HG02610 (cell line): ENCODE measurements around the gene CTSL.
"Not testable (repeated sequence)": the region's sequence is repeated elsewhere in the genome, so short reads cannot be mapped to it uniquely, and the experiment has no call there.

Experiments used
- ATAC-seq: cut with Tn5 transposase; IDR thresholded peaks from one replicate; pipeline ENCODE4 v1.9.1; 2021; ENCODE audit warnings: mild to moderate bottlenecking, moderate library complexity; ENCODE audit not compliant: unreplicated experiment

The CTSL gene

GRCh38 chr9:87718852-87719612 lies 6.9 kb upstream of the CTSL start:
- ATAC-seq, result no peak

DNA sequence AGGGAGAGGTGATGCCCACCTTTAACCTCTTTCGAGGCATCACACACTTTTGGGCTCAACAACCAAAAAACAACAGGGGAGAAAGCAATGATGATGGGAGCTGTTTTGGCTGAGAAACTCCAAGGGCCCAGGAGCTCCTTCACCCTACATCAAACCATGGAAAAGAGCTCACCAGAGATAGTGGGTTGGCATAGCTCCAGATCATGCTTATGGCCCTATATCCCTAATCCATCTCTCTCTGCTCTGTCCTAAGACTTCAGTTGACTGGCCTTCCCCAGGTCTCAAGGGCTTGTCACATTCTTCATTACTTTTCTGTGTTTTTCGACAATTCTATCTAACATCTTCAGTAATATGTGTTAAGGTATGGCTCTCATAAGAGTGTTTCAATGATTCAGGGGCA lies 5.7 kb upstream of the CTSL start:
- no peak for ATAC-seq

- ATAC-seq, result no peak
Measured at GRCh38 chr9:87722393-87723088, 3.4 kb upstream of the CTSL start.

DNA sequence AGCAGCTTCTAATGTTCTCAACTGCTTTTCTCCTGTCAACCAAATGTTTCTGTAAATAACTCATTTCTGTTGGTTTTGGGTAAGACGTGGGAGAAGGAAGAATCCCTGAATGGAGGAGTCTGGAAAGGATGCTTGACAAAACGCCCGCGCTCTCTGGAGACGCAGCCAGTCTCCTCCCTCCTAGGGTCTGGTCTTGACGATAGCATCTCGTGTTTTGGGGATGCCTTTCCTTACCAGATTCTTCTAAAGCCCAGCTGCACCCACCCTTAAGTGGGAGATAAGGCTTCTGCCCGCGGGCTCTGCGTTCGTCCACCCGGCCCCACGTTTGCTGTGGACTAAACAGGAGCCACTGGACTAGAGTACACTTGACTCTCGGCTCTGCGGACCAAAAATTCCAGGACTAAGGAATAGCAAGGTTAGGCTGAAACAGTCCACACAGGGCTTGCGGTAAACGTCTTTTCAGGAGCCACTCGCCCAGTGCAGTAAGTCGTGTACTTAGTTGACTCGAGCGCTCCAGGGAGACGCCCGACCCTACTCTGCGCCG lies 491 bp upstream of the CTSL start:
- no peak for ATAC-seq

- no peak for ATAC-seq
Measured at GRCh38 chr9:87729246-87729645, 3.3 kb downstream of the CTSL start.

GRCh38 chr9:87731321-87731720 lies 5.4 kb downstream of the CTSL start:
- ATAC-seq, result no peak

DNA sequence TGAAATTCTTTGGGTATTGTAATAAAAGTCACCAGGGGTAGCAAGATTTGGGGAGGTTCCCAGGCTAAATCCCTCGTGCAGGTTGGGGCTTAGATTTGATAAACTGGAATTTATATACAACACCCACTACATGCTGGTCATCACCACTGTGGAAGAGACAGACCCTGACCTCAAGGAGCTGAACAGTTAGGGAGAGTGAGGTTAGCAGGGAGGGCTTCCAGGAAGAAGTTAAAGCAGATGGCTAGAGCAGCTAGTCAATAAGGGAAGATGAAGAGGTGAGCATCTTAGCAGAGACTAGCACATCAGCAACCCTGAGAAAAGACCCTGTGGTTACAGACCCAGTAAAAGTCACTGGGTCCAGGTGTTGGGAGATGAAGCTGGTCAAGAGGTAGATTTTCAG lies 6.4 kb downstream of the CTSL start:
- no peak for ATAC-seq

DNA sequence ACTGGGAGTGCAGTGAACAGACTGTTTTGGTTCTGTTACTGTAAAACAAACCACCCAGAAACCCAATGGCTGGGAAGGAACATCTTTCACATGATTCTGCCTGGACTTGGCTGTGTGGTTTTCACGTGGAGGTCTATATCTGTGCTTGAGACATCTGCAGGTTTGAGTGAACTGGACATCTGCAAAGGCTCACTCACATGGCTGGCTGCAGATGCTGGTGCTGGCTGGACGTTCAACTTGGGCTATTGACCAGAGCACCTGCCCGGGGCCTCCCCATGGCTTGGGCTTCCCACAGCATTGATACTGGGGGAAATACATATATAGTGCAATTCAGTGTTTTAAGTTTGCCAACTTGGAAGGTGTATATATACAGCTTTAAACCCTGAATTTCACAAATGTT lies 6.8 kb downstream of the CTSL start:
- ATAC-seq, result no peak

- no peak for ATAC-seq
Measured at GRCh38 chr9:87733273-87734052, 7.5 kb downstream of the CTSL start.

DNA sequence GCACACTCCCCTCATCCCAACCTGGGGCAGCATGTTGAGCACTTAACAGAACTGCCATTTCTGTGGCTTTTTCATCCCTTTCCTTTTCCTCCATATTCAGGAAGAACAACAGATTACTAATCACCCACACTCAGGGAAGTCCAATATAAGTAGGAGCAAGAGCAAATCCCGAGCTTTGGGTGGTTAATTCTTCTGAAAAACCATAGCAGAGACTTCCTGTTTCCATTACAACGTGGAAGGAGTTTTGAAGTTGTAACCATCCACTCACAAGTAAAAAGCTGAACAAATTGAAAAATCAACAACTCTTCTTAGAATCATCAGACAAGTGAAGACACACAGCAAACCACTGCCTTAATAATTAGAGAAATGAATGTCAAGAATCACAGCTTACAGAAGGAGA lies 8.2 kb downstream of the CTSL start:
- no peak for ATAC-seq

- no peak for ATAC-seq
Measured at GRCh38 chr9:87739546-87739945, 13.6 kb downstream of the CTSL start.

- no peak for ATAC-seq
Measured at GRCh38 chr9:87740209-87740608, 14.3 kb downstream of the CTSL start.

DNA sequence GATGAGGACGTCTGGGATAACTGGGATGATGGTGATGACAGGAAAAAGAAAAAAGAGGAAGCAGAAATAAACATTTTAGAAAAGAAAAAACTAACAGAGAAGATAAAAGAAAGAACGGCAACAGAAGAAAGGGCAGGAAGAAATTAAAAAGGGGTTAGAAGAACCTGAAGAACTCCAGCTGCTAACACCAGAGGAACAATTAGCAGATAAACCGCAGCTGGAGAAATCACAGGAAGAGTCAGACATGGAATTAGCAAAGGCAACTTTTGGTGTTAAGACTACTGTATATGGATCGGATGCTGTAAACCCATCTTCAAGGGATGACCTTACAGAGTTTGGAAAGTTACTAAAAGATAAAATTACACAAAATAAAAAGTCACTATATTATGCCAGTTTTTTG lies 15.4 kb downstream of the CTSL start:
- no peak for ATAC-seq

DNA sequence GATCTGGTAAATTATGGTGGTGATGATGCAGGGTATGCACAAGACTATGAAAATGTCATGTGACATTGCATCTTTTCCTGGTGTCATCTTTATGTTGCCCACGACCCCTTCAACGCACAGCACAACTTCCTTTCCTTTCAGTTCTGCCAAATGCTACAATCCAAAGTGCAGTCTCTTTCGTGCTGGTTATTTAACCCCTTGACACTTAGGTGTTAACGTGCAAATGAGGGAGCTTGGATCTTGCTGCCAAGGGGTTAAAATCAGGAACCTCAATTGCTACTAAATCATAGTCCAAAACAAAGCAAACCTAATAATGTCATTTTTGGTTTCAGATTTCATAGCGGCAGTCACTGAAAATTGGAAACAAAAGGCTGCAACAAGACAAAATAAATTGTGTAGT lies 16.0 kb downstream of the CTSL start:
- no peak for ATAC-seq

GRCh38 chr9:87742813-87743428 lies 17.0 kb downstream of the CTSL start:
- no peak for ATAC-seq

GRCh38 chr9:87744247-87744646 lies 18.3 kb downstream of the CTSL start:
- not testable (repeated sequence) for ATAC-seq

GRCh38 chr9:87746186-87746585 lies 20.3 kb downstream of the CTSL start:
- no peak for ATAC-seq

DNA sequence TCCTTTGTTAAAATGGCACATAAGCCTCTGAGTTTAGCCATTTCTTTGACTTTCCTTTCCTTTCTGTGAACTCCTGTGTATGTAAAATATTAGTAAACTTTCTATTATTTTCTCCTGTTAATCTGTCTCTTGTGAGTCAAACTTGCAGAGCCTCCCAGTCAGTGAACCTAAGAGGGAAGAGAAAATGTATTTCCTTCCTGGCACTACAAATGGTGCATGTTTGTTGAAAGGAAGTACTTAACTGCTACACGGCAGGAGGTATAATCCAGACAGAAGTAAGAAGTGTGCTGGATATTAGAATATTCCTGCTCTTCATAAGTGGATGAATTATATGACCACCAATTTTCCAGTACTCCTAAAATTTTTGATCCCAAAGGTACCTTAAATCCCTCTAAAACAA lies 23.0 kb downstream of the CTSL start:
- no peak for ATAC-seq

- no peak for ATAC-seq
Measured at GRCh38 chr9:87749335-87750035, 23.6 kb downstream of the CTSL start.

GRCh38 chr9:87750726-87751125 lies 24.8 kb downstream of the CTSL start:
- no peak for ATAC-seq

DNA sequence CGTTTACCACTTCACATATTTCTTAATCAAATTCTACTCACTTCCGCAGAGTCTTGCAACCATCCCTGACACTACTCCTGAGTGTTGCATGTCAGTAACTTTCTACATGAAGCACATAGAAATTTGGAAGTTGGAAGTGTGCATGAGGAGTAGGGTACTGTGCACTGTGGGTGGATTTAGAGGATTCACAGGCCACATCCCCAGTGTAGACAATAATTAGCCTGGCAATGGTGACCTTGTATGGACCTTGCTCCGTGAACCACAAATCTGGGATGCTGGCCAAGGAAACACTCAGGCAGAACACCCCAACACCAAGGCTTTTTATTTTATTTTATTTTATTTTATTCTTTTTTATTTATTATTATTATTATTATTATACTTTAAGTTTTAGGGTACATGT lies 25.5 kb downstream of the CTSL start:
- no peak for ATAC-seq
